AG04449 (cell line): ENCODE results near the gene AARS1.
A peak's percentile ranks its signal among the peaks of the same experiment; 100 is the strongest.
"Not testable (repeated sequence)": the region's sequence is repeated elsewhere in the genome, so short reads cannot be mapped to it uniquely, and the experiment has no call there.

ENCODE experiments used
- CTCF ChIA-PET: fragments of 350-600 bp; formaldehyde crosslinking; extraction: SDS; loops from one replicate; lab custom pipeline; 2021; ENCODE audit warnings: antibody characterized with exemption; lab: Yijun Ruan, JAX
- POLR2A ChIA-PET: fragments of 400-600, 350-600 bp; formaldehyde crosslinking; extraction: SDS; loops from one replicate; lab custom pipeline; 2020; ENCODE audit warnings: antibody characterized with exemption, inconsistent platforms; lab: Yijun Ruan, JAX
- DNase-seq: peaks from one replicate; pipeline ENCODE4 v3.0.0-alpha.2; 2010; ENCODE audit warnings: low read depth, low spot score
- H3K4me3 ChIP-seq: 2 replicates; pipeline ENCODE4 v1.5.1; 2011; ENCODE audit warnings: low read depth, mild to moderate bottlenecking, control low read depth, low read length
- TF ChIP-seq, protein P1 (sequence below): IDR thresholded peaks from one replicate; pipeline ENCODE4 v1.5.1; 2011; ENCODE audit warnings: mild to moderate bottlenecking, moderate library complexity, low read length, control low read depth, inconsistent platforms; ENCODE audit not compliant: insufficient read depth; ENCODE audit errors: missing control alignments

AARS1 gene

DNA sequence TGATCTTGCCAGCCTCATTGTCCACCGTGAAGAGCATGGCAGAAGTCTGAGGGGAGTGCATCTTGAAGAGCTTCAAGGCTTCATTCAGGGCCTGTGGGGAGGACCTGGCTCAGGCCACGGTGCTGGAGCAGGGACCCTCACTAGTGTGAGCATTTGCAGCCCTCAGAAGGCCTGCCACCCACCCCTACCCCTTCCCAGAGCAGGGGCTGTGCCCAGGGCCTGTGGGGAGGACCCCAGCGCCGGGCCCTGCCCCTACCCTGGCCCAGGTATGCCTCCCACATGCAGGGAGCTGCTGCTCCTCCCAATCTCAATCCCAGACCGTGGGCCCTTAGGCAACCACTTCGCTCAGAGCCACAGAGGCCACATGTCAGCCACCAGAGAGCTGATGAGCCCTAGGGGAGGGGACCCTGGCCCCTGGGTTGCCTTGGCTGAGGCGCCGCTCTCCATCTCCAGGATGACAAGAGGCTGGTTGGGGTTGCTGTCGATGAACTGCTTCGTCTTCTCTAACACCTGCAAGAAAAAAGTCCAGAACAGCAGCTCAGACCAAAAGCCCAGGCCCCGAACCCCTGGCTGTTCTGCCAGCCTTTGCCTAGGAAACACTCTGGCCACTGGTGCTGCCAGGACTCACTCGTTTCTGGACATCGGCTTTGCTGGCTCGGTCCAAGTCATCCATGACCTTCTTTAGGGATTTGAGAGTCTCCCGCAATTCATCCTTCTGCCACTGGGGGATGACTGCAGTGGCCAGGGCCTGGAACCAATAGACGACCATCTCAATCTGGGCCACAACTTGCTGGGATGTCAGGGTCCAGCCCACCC lies 35.8 kb downstream of the AARS1 start:
- TF ChIP-seq, protein P1, sequence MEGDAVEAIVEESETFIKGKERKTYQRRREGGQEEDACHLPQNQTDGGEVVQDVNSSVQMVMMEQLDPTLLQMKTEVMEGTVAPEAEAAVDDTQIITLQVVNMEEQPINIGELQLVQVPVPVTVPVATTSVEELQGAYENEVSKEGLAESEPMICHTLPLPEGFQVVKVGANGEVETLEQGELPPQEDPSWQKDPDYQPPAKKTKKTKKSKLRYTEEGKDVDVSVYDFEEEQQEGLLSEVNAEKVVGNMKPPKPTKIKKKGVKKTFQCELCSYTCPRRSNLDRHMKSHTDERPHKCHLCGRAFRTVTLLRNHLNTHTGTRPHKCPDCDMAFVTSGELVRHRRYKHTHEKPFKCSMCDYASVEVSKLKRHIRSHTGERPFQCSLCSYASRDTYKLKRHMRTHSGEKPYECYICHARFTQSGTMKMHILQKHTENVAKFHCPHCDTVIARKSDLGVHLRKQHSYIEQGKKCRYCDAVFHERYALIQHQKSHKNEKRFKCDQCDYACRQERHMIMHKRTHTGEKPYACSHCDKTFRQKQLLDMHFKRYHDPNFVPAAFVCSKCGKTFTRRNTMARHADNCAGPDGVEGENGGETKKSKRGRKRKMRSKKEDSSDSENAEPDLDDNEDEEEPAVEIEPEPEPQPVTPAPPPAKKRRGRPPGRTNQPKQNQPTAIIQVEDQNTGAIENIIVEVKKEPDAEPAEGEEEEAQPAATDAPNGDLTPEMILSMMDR = peak; percentile 50
- ChIA-PET POLR2A (no interaction called here), CTCF (interaction anchor here (0.7 to 8.7 kb wide), 9 partner anchors 9 to 89 kb away, joined by 3 to 62 read pairs (median 5); partner anchors contain the start of gene AARS1)
- H3K4me3 ChIP-seq = no peak overlapping the region
- no peak for DNase-seq

DNA sequence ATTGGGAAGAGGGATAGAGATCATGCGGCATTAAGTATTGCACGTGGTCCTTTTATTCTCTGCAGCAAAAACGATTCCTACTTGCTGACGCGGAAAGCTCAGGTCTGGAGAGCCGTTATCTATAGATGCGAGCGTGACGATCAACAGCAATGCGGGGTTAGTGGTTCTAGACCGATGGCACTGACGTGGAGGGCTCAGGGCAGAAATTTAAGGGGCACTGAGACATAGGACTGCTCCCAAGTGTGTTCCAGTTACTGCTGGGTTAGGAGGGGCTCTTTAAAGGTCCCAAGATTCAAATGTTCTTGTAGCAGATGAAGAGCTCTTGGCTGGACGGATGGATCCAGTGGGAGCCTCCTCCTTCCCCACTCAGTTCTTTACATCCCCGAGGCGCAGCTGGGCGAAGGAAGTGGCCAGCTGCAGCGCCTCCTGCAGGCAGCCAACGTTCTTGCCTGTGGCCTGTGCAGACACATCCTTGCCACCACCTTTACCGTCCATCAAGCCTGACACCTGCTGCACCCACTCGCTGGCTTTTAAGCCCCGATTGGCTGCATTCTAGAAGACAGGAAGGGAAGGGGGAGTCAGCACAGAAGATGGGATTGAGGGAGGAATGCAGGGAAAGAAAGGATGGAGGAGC lies 36.8 kb downstream of the AARS1 start:
- no peak for DNase-seq
- ChIA-PET CTCF (interaction anchor here (1.0 to 8.7 kb wide), 6 partner anchors 10 to 91 kb away, joined by 4 to 62 read pairs (median 11); no protein-coding TSS in a partner anchor), POLR2A (no interaction called here)
- TF ChIP-seq, protein P1 = peak; percentile 50
- no peak overlapping the region for H3K4me3 ChIP-seq

DNA sequence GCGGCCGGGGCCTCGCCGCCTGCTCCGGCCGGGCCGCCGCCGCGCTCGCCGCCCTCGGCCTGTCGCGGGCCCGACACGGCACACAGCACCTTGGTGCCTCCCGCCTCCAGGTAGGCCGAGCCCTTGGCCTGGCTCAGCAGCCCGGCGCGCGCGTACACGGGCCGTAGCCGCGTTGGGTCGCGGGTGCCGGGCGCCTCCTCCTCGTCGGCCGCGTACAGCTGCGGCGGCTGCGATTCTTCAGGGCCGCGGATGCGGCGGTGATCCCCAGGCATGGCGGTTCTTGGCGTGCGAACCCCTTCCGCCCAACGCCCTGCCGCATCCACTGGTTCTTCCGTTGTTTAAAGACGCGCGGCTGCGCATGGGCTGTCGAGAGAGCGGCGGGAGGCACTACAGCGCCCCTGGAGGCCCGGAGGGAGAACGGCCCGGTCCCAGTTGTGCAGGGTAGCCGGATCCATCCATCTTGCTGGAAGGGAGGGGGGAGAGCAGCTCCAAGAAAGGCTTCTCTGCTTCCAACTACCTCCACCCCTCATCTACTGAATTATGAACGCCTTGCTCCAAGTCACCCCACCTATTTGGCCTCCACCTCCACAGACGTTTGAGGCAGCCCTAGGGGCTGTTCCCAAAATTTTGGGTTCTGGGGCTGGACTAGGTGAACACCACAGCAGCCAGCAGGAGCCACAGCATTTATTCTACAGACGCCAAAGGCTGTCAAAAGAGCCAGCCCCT lies 37.5 kb downstream of the AARS1 start, which contains the start of gene EXOSC6:
Gene EXOSC6, minus strand, starts transcription at position 312 of the 726 bp plus-strand sequence. Its CDS starts 40 bp downstream, at position 272.
- peak within 1 kb of the TSS; percentile 62 for H3K4me3 ChIP-seq
- DNase-seq = peak; percentile 41
- CTCF ChIA-PET = interaction anchor here (0.9 to 8.7 kb wide), 7 partner anchors 11 to 90 kb away, joined by 4 to 62 read pairs (median 10); no protein-coding TSS in a partner anchor
- POLR2A ChIA-PET = no interaction called here
- TF ChIP-seq, protein P1 = peak; percentile 97

DNA sequence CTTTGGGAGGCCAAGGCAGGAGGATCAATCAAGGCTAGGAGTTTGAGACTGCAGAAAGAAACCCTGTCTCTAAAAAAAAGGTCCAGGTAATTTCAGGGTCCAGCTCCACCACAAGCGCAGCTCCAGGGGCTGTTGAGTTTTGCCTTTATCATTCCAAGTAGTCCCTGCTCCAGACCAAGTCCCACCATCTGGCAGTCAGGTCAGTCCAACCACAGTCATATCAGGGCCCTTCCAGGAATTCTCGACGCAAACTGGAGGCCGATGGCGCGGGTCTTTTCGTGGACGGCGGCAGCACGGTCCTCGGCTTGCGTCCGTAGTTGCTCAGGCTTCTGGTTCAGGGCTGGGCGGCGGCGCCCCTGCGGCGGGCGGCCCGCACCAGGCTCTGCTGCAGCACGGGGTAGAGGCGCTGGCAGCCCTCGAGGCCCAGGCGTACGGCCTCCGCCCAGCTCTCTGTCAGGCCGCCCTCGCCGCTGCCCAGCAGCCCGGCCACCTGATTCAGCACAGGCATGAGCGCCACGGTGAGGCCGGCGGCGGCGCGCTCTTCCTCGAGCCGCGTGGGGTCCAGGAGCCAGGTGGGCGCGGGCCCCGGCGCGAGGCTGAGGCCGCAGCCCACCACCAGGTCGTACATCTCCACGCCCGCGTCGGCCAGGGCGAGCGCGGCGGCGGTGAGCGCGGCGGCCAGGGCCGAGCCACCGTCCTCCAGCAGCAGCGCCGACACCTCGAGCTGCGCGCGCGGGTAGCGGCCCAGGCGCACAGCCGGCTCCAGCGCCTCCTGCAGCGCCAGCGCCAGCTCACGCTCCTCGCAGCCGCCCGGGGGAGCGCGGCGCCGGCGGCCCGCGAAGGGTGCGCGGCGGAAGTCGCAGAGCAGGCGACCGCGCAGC lies 38.3 kb downstream of the AARS1 start:
- no peak for DNase-seq
- H3K4me3 ChIP-seq = peak overlapping the region; percentile 62
- CTCF ChIA-PET = interaction anchor here (0.9 to 8.7 kb wide), 7 partner anchors 12 to 89 kb away, joined by 4 to 62 read pairs (median 5); no protein-coding TSS in a partner anchor
- TF ChIP-seq, protein P1 = peak; percentile 1
- POLR2A ChIA-PET = no interaction called here

DNA sequence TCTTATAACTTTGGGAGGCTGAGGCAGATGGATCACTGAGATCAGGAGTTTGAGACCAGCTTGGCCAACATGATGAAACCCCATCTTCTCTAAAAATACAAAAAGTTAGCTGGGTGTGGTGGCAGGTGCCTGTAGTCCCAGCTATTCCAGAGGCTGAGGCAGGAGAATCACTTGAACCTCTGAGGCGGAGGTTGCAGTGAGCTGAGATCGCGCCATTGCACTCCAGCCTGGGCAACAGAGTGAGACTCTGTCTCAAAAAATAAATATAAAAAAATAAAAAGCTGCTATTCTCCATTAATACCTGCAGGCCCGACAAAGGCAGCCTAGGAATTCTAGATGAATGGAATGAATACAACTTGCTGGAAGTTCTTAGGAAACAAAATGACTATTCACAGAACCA lies 39.6 kb downstream of the AARS1 start:
- POLR2A ChIA-PET, DNase-seq, H3K4me3 ChIP-seq: not testable (repeated sequence)
- CTCF ChIA-PET = interaction anchor here (0.6 kb wide), 1 partner anchor 52 kb away, joined by 3 read pairs; no protein-coding TSS in a partner anchor

DNA sequence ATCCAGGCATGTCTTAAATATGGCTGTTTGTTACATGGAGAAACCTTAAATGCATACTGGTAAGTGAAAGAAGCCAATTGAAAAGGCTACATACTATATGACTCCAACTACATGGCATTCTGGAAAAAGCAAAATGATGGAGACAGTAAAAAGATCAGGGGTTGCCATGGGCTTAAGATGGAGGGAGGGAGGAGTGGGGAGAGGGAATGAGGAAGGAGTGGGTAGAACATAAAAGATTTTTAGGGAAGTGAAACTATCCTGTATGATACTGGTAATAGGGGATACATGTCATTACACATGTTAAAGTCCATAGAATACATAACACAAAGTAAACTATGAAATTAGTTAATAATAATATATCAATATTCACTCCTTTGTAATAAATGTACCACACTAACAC lies 50.5 kb downstream of the AARS1 start:
- H3K4me3 ChIP-seq, POLR2A ChIA-PET, DNase-seq, CTCF ChIA-PET: not testable (repeated sequence)

DNA sequence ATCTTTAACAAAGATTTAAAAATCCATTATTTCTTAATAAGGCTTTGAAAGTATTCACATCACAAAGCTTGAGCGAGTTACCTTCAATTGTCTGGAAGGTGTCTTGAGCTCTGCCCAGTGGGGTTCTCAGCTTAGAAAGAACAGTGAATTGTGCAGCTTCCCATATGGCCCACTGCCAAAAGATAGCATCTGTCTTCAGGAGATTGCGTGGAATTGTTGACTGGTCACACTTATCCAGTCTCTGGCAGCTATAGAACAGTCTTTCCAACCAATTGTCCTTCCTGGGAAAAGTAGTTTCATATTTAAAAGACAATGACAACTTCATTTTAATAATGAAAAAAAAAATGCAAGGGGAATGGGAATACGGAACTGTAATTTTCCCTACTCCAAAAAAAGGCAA lies 57.5 kb downstream of the AARS1 start:
- DNase-seq, POLR2A ChIA-PET, CTCF ChIA-PET: not testable (repeated sequence)

DNA sequence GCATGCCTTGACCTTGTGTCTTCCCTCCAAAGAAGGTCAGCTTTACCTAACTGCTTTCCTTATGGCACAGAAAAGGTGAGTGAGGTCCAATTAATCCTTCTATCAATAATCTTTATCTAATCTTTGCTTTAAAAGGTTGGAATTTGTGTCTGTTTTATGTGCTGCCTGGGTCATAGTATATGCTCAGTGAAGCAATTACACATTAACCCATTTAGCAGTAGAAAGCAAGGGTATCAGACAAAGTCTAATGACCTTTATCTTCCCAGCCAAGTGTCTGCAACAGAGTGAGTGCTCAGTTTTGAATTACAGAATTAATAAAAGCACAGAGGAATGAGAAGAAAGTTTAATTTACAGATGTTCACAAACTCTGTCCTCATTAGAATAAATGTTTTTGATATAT lies 63.3 kb downstream of the AARS1 start:
- H3K4me3 ChIP-seq, CTCF ChIA-PET: not testable (repeated sequence)

More for the DNA sequence above, 57.5 kb downstream of the AARS1 start:
- H3K4me3 ChIP-seq = not testable (repeated sequence)

DNA sequence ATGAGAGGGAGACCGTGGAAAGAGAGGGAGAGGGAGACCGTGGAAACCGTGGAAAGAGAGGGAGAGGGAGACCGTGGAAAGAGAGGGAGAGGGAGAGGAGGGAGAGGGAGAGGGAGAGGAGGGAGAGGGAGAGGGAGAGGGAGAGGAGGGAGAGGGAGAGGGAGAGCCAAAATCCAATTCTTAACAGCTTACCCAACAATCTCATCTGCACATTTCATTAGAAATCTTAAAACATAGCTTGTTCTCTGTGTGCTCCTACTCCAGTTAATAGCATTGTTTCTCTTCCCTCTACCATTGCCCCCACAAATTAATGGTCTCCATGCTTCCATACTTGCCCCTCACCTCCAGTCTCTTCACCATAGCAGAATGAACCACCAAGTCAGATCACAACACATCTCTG lies 63.9 kb downstream of the AARS1 start:
- DNase-seq, CTCF ChIA-PET, POLR2A ChIA-PET, H3K4me3 ChIP-seq: not testable (repeated sequence)

More for the DNA sequence above, 63.3 kb downstream of the AARS1 start:
- DNase-seq, POLR2A ChIA-PET: not testable (repeated sequence)

DNA sequence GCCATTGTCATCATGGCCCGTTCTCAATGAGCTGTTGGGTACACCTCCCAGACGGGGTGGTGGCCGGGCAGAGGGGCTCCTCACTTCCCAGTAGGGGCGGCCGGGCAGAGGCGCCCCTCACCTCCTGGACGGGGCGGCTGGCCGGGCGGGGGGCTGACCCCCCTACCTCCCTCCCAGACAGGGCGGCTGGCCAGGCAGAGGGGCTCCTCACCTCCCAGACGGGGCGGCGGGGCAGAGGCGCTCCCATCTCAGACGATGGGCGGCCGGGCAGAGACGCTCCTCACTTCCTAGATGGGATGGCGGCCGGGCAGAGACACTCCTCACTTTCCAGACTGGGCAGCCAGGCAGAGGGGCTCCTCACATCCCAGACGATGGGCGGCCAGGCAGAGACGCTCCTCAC lies 64.7 kb downstream of the AARS1 start:
- H3K4me3 ChIP-seq, DNase-seq, POLR2A ChIA-PET, CTCF ChIA-PET: not testable (repeated sequence)
